ENCODE data around the gene TMEM106C.

The TMEM106C gene

GRCh38 chr12:48017921-48018617 lies 54.7 kb downstream of the TMEM106C start:
- DNase-seq: no peak

Data from NCI-H2171 treated with DMSO at 0.1 percent for 48 hours (cell line).